ENCODE measurements around the gene SLC35E2B. TPM values are rescaled to one million over a fixed set of nuclear protein-coding genes. Genes with fewer than 3 reads are reported as not detected.
"Not testable (repeated sequence)": the region's sequence is repeated elsewhere in the genome, so short reads cannot be mapped to it uniquely, and the experiment has no call there.

Gene SLC35E2B
- total RNA-seq, 1 donor from 2014 or later = 151 TPM

GRCh38 chr1:1634613-1635012 is 58.0 kb downstream of the SLC35E2B start:
- H3K4me1 Mint-ChIP-seq (ENCODE audit: low read depth, unreplicated experiment); DNase-seq; H3K4me3 Mint-ChIP-seq (ENCODE audit: unreplicated experiment); H3K27me3 Mint-ChIP-seq (ENCODE audit: unreplicated experiment); H3K27ac Mint-ChIP-seq (ENCODE audit: unreplicated experiment); H3K36me3 Mint-ChIP-seq (ENCODE audit: unreplicated experiment); H3K9me3 Mint-ChIP-seq (ENCODE audit: unreplicated experiment): not testable (repeated sequence)

GRCh38 chr1:1633409-1633808 is 59.2 kb downstream of the SLC35E2B start:
- not testable (repeated sequence) for H3K4me1 Mint-ChIP-seq (ENCODE audit: low read depth, unreplicated experiment); H3K36me3 Mint-ChIP-seq (ENCODE audit: unreplicated experiment); DNase-seq; H3K27ac Mint-ChIP-seq (ENCODE audit: unreplicated experiment); H3K27me3 Mint-ChIP-seq (ENCODE audit: unreplicated experiment); H3K9me3 Mint-ChIP-seq (ENCODE audit: unreplicated experiment); H3K4me3 Mint-ChIP-seq (ENCODE audit: unreplicated experiment)

- Mint-ChIP-seq H3K4me1 (ENCODE audit: low read depth, unreplicated experiment) (no peaks in the 10 kb centered on the region), H3K9me3 (ENCODE audit: unreplicated experiment) (peaks cover 7% of the 10 kb centered on the region), H3K4me3 (ENCODE audit: unreplicated experiment) (peak within 1 kb of the TSS; percentile 83), H3K36me3 (ENCODE audit: unreplicated experiment) (no peaks in the 10 kb centered on the region), H3K27me3 (ENCODE audit: unreplicated experiment) (peaks cover 10% of the 10 kb centered on the region), H3K27ac (ENCODE audit: unreplicated experiment) (peak within 1 kb of the TSS; percentile 86)
- TF ChIP-seq CTCF (IDR thresholded peaks at IDR 0.05; ENCODE audit: partially characterized antibody, unreplicated experiment) = no peak
- DNase-seq = peak; percentile 76
These were observed 60.7 kb downstream of the SLC35E2B start, which contains the start of gene MMP23B for GRCh38 chr1:1631782-1632420. TSS of gene MMP23B (plus strand) at chr1:1632173. CDS start at chr1:1632219, 46 bp downstream.

GRCh38 chr1:1630965-1631781 is 61.4 kb downstream of the SLC35E2B start:
- Mint-ChIP-seq H3K9me3 (ENCODE audit: unreplicated experiment) (peaks cover 7% of the 10 kb centered on the region), H3K36me3 (ENCODE audit: unreplicated experiment) (no peaks in the 10 kb centered on the region), H3K4me1 (ENCODE audit: low read depth, unreplicated experiment) (no peaks in the 10 kb centered on the region), H3K4me3 (ENCODE audit: unreplicated experiment) (peak overlapping the region; percentile 83), H3K27me3 (ENCODE audit: unreplicated experiment) (peaks cover 10% of the 10 kb centered on the region), H3K27ac (ENCODE audit: unreplicated experiment) (peak overlapping the region; percentile 86)
- TF ChIP-seq CTCF (IDR thresholded peaks at IDR 0.05; ENCODE audit: partially characterized antibody, unreplicated experiment) = no peak
- peak; percentile 81 for DNase-seq

- peak; percentile 98 for DNase-seq
- peak overlapping the region; percentile 90 for H3K27ac Mint-ChIP-seq (ENCODE audit: unreplicated experiment)
- H3K9me3 Mint-ChIP-seq (ENCODE audit: unreplicated experiment) = peaks cover 9% of the 10 kb centered on the region
- H3K4me3 Mint-ChIP-seq (ENCODE audit: unreplicated experiment) = peak overlapping the region; percentile 85
- no peaks in the 10 kb centered on the region for H3K36me3 Mint-ChIP-seq (ENCODE audit: unreplicated experiment)
- H3K27me3 Mint-ChIP-seq (ENCODE audit: unreplicated experiment) = peaks cover 10% of the 10 kb centered on the region
- no peak for TF ChIP-seq CTCF (IDR thresholded peaks at IDR 0.05; ENCODE audit: partially characterized antibody, unreplicated experiment)
- peaks cover 2% of the 10 kb centered on the region for H3K4me1 Mint-ChIP-seq (ENCODE audit: low read depth, unreplicated experiment)
These were observed 62.2 kb downstream of the SLC35E2B start for GRCh38 chr1:1630191-1630964.
